DMS114 treated with DMSO at 0.1 percent for 48 hours (cell line): ENCODE measurements around the gene FYCO1.

Experiments used
- DNase-seq: peaks from one replicate; lab custom pipeline; 2025; ENCODE audit not compliant: unreplicated experiment; lab: John Stamatoyannopoulos, UW

The FYCO1 gene

GRCh38 chr3:45984331-45985312, 11.0 kb downstream of the FYCO1 start:
- no peak for DNase-seq

- no peak for DNase-seq
Measured at GRCh38 chr3:45983770-45984169, 11.9 kb downstream of the FYCO1 start.

- DNase-seq: no peak
Measured at GRCh38 chr3:45981346-45982074, 14.1 kb downstream of the FYCO1 start.

GRCh38 chr3:45980819-45981218, 14.8 kb downstream of the FYCO1 start:
- DNase-seq: no peak

- no peak for DNase-seq
Measured at GRCh38 chr3:45980229-45980813, 15.3 kb downstream of the FYCO1 start.

GRCh38 chr3:45979378-45979777, 16.2 kb downstream of the FYCO1 start:
- no peak for DNase-seq

GRCh38 chr3:45978006-45978761, 17.4 kb downstream of the FYCO1 start:
- DNase-seq: no peak

- DNase-seq: no peak
Measured at GRCh38 chr3:45976191-45977091, 19.2 kb downstream of the FYCO1 start.

- DNase-seq: no peak
Measured at GRCh38 chr3:45975686-45976085, 19.9 kb downstream of the FYCO1 start.

- no peak for DNase-seq
Measured at GRCh38 chr3:45974686-45975085, 20.9 kb downstream of the FYCO1 start.

GRCh38 chr3:45972534-45973402, 22.9 kb downstream of the FYCO1 start:
- DNase-seq: no peak

- DNase-seq: no peak
Measured at GRCh38 chr3:45969953-45970352, 25.7 kb downstream of the FYCO1 start.

GRCh38 chr3:45969116-45969515, 26.5 kb downstream of the FYCO1 start:
- no peak for DNase-seq

- DNase-seq: no peak
Measured at GRCh38 chr3:45968706-45969105, 26.9 kb downstream of the FYCO1 start.

GRCh38 chr3:45968149-45968548, 27.5 kb downstream of the FYCO1 start:
- no peak for DNase-seq

- no peak for DNase-seq
Measured at GRCh38 chr3:45967724-45968123, 27.9 kb downstream of the FYCO1 start.

GRCh38 chr3:45966950-45967640, 28.5 kb downstream of the FYCO1 start:
- no peak for DNase-seq

- DNase-seq: no peak
Measured at GRCh38 chr3:45966371-45966791, 29.2 kb downstream of the FYCO1 start.
